ENCODE measurements around the gene MUC20.
"Not testable (repeated sequence)": the region's sequence is repeated elsewhere in the genome, so short reads cannot be mapped to it uniquely, and the experiment has no call there.

DNA sequence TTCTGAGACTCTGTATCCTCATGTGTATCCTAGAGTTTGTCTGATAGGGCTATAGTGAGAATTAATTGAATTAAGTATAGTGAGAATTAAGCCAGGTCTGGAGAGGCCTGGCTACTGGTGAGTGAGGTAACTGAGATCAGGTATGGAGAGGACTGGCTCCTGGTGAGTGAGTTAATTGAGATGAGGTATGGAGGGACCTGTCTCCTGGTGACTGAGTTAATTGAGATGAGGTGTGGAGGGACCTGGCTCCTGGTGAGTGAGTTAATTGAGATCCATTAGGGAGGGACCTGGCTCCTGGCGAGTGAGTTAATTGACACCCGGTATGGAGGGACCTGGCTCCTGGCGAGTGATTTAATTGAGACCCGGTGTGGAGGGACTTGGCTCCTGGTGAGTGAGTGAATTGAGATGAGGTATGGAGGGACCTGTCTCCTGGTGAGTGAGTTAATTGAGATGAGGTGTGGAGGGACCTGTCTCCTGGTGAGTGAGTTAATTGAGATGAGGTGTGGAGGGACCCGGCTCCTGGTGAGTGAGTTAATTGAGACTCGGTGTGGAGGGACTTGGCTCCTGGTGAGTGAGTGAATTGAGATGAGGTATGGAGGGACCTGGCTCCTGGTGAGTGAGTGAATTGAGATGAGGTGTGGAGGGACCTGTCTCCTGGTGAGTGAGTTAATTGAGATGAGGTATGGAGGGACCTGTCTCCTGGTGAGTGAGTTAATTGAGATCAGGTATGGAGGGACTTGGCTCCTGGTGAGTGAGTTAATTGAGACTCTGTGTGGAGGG is 10.5 kb upstream of the MUC20 start:
- TF ChIP-seq, protein P1, sequence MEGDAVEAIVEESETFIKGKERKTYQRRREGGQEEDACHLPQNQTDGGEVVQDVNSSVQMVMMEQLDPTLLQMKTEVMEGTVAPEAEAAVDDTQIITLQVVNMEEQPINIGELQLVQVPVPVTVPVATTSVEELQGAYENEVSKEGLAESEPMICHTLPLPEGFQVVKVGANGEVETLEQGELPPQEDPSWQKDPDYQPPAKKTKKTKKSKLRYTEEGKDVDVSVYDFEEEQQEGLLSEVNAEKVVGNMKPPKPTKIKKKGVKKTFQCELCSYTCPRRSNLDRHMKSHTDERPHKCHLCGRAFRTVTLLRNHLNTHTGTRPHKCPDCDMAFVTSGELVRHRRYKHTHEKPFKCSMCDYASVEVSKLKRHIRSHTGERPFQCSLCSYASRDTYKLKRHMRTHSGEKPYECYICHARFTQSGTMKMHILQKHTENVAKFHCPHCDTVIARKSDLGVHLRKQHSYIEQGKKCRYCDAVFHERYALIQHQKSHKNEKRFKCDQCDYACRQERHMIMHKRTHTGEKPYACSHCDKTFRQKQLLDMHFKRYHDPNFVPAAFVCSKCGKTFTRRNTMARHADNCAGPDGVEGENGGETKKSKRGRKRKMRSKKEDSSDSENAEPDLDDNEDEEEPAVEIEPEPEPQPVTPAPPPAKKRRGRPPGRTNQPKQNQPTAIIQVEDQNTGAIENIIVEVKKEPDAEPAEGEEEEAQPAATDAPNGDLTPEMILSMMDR (IDR thresholded peaks at IDR 0.05 in 4 of 5, conservative IDR thresholded peaks at IDR 0.05 in 1 of 5), result not testable (repeated sequence)
- not testable (repeated sequence) for TF ChIP-seq POLR2A (IDR thresholded peaks at IDR 0.05)

Measured in gastrocnemius medialis (tissue), 4 donors.